Endodermal cell (in vitro differentiated cells): ENCODE data around the gene PYGB. TPM values are rescaled to one million over a fixed set of nuclear protein-coding genes. Genes with fewer than 3 reads are reported as not detected.
"Not testable (repeated sequence)": the region's sequence is repeated elsewhere in the genome, so short reads cannot be mapped to it uniquely, and the experiment has no call there.

ENCODE experiments used
- DNase-seq: peaks from one replicate; pipeline ENCODE4 v3.0.0-alpha.2; 2017
- H3K27ac ChIP-seq: 2 replicates; pipeline ENCODE4 v1.5.1; 2013; ENCODE audit warnings: mild to moderate bottlenecking, low read depth, low read length, moderate library complexity
- H3K27me3 ChIP-seq: 2 replicates; pipeline ENCODE4 v1.6.1; 2013; ENCODE audit warnings: mild to moderate bottlenecking, low read length, moderate library complexity; ENCODE audit not compliant: insufficient read depth, control insufficient read depth, poor library complexity, severe bottlenecking
- H3K36me3 ChIP-seq: 2 replicates; pipeline ENCODE4 v1.7.0; 2013; ENCODE audit warnings: mild to moderate bottlenecking, low read length, moderate library complexity; ENCODE audit not compliant: control insufficient read depth, insufficient read depth
- H3K4me1 ChIP-seq: one replicate; pipeline ENCODE4 v1.7.0; 2013; ENCODE audit warnings: low read length; ENCODE audit not compliant: control insufficient read depth, insufficient read depth
- H3K4me3 ChIP-seq: 2 replicates; pipeline ENCODE4 v1.5.1; 2013; ENCODE audit warnings: mild to moderate bottlenecking, low read length, moderate library complexity
- H3K9ac ChIP-seq: 2 replicates; pipeline ENCODE4 v1.6.1; 2013; ENCODE audit warnings: mild to moderate bottlenecking, low read length, moderate library complexity; ENCODE audit not compliant: poor library complexity, severe bottlenecking; ENCODE audit errors: extremely low read depth
- H3K9me3 ChIP-seq: 2 replicates; pipeline ENCODE4 v1.6.1; 2013; ENCODE audit warnings: mild to moderate bottlenecking, low read length, moderate library complexity; ENCODE audit not compliant: control insufficient read depth
- H3K27ac Mint-ChIP-seq: 2 replicates; pipeline ENCODE4 v1.8.0; 2020; ENCODE audit warnings: mixed read lengths
- H3K27me3 Mint-ChIP-seq: 2 replicates; pipeline ENCODE4 v1.8.0; 2021; ENCODE audit warnings: mild to moderate bottlenecking, mixed read lengths; ENCODE audit not compliant: insufficient read depth
- H3K36me3 Mint-ChIP-seq: 2 replicates; pipeline ENCODE4 v1.8.0; 2020; ENCODE audit warnings: low read depth, mixed read lengths
- H3K4me1 Mint-ChIP-seq: 2 replicates; pipeline ENCODE4 v1.8.0; 2020; ENCODE audit warnings: mixed read lengths
- H3K4me3 Mint-ChIP-seq: 2 replicates; pipeline ENCODE4 v1.8.0; 2020; ENCODE audit warnings: mild to moderate bottlenecking, moderate library complexity, mixed read lengths
- H3K9me3 Mint-ChIP-seq: 2 replicates; pipeline ENCODE4 v1.8.0; 2020; ENCODE audit warnings: mild to moderate bottlenecking, mixed read lengths
- CTCF ChIP-seq: fragments of 200-600 bp; sonication (generic); conservative IDR thresholded peaks from 2 replicates; pipeline ENCODE4 v1.5.0; 2021; ENCODE audit warnings: antibody characterized with exemption, mild to moderate bottlenecking
- WGBS, 2 experiments: methylation state at CpG; one replicate each; pipeline versions ENCODE4 v1.1.5 to v1.1.7; 2013; ENCODE audit warnings: missing lambda C conversion rate in 2 of 2, mixed read lengths in 1 of 2; ENCODE audit not compliant: insufficient coverage in 1 of 2, insufficient read length in 1 of 2; 5-methylcytosine and 5-hydroxymethylcytosine counted together
- total RNA-seq, 2 donors: library from RNA; stranded (reverse); fragmentation: NEBNext Ultra II Directional in 1 of 2; extraction: Animal tissue kit (Norgen Biotek cat#: 25700) in 1 of 2; gene quantifications; 2 replicates in 1 of 2; 3 replicates in 1 of 2; pipeline ENCODE4 v1.2.1, GENCODE V29; 2021

Gene PYGB
- total RNA-seq, 2 donors from 2014 or later, result 59.3 to 66.8 TPM

DNA sequence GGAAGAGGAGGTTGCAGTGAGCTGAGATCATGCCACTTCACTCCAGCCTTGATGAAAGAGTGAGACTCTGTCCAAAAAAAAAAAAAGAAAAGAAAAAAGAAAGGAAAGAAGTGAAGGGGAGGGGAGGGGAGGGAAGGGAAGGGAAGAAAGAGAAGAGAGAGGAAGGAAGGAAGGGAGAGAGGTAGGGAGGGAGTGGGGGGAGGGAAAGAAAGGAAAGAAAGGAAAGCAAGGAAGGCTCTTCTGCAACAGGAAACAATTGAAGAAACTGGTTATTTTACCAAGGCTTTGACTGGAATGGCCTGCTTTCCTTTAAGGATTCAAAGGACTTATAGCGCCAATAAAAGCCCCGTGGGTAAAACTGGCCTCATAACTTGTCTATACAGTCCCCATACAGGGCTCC is 78.1 kb downstream of the PYGB start:
- no peak overlapping the region for H3K4me3 Mint-ChIP-seq
- H3K27ac Mint-ChIP-seq, result no peak overlapping the region
- no peak overlapping the region for H3K4me3 ChIP-seq
- peaks cover 38% of the 10 kb centered on the region for H3K36me3 Mint-ChIP-seq
- TF ChIP-seq CTCF, result no peak
- no peak overlapping the region for H3K27ac ChIP-seq
- WGBS, 2 experiments, result 89 to 98% methylated on average over 2 of the region's 2 CpGs
- no peaks in the 10 kb centered on the region for H3K27me3 Mint-ChIP-seq
- peaks cover 9% of the 10 kb centered on the region for H3K4me1 Mint-ChIP-seq
- H3K36me3 ChIP-seq, result peaks cover 16% of the 10 kb centered on the region
- DNase-seq, result peak; percentile 12
- no peak overlapping the region for H3K9ac ChIP-seq
- no peaks in the 10 kb centered on the region for H3K27me3 ChIP-seq
- no peaks in the 10 kb centered on the region for H3K4me1 ChIP-seq
- no peaks in the 10 kb centered on the region for H3K9me3 ChIP-seq
- H3K9me3 Mint-ChIP-seq, result peaks cover 14% of the 10 kb centered on the region

DNA sequence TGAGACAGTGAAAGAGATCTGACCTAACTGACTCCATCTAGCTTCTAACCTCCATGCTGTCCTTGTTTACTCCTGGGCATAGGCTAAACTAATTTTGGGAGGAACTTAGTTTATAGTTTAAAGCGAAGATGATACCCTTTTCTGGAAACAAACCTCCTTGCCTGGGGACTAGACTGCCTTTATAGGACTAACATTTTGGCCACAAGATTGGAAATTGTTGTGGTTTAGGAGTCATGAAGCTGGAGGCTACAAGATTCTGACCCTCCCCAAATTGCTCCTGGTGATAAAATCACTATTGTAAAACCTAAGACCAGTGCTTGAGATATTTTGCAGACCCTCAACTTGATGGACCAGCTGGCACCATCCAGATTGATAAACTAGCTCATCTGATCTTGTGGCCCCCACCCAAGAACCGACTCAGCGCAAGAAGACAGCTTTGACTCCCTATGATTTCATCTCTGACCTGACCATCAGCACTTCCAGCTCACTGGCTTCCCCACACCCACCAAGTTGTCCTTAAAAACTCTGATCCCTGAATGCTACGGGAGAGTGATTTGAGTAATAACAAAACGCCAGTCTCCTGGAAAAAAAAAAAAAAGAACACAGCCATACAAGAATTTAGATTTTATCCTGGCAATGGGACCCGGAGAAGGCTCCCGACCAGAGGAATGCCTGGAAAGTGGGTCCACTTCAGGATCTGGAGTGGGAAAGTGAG is 79.8 kb downstream of the PYGB start:
- Histone ChIP-seq H3K9me3 (no peaks in the 10 kb centered on the region), H3K4me1 (no peaks in the 10 kb centered on the region), H3K9ac (no peak overlapping the region), H3K36me3 (peaks cover 8% of the 10 kb centered on the region), H3K27ac (no peak overlapping the region), H3K27me3 (no peaks in the 10 kb centered on the region), H3K4me3 (no peak overlapping the region)
- DNase-seq, result no peak
- Mint-ChIP-seq H3K27me3 (no peaks in the 10 kb centered on the region), H3K4me3 (no peak overlapping the region), H3K4me1 (peaks cover 9% of the 10 kb centered on the region), H3K27ac (no peak overlapping the region), H3K9me3 (peaks cover 16% of the 10 kb centered on the region), H3K36me3 (peaks cover 33% of the 10 kb centered on the region)
- 84 to 94% methylated on average over 4 to 7 of the region's 7 CpGs for WGBS, 2 experiments
- no peak for TF ChIP-seq CTCF

DNA sequence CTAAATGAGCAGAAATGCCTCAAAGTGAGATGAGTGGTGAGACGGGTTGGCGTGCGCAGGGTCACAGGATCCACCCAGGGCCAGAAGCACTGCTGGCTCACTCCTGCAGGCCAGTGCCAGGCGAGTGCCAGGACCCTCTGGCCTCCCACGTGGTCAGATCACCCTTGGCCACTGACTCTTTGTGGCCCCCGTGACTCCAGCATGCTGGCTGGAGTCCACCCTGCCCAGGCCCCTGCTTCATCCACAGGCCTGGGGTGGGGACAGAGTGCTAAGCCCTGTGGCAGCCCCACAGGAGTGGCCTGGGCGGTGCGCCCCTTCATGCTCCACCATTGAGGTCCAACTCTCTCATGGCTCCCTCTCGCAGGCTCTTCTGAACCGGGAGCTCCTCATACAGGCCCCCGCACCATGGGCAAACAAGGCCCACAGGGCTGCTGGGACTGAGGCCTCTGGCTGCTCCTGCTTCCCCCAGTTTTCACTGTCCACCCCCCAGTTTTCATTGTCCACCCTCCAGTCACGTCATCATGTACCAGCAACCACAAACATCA is 81.1 kb downstream of the PYGB start:
- no peaks in the 10 kb centered on the region for H3K36me3 ChIP-seq
- WGBS, 2 experiments, result 89 to 94% methylated on average over 8 to 12 of the region's 12 CpGs
- no peaks in the 10 kb centered on the region for H3K9me3 ChIP-seq
- Mint-ChIP-seq H3K4me3 (no peak overlapping the region), H3K9me3 (peaks cover 19% of the 10 kb centered on the region), H3K4me1 (peaks cover 2% of the 10 kb centered on the region), H3K36me3 (peaks cover 20% of the 10 kb centered on the region), H3K27me3 (no peaks in the 10 kb centered on the region), H3K27ac (peak overlapping the region; percentile 21)
- H3K27me3 ChIP-seq, result no peaks in the 10 kb centered on the region
- no peaks in the 10 kb centered on the region for H3K4me1 ChIP-seq
- no peak overlapping the region for H3K4me3 ChIP-seq
- H3K9ac ChIP-seq, result no peak overlapping the region
- TF ChIP-seq CTCF, result no peak
- DNase-seq, result no peak
- no peak overlapping the region for H3K27ac ChIP-seq

DNA sequence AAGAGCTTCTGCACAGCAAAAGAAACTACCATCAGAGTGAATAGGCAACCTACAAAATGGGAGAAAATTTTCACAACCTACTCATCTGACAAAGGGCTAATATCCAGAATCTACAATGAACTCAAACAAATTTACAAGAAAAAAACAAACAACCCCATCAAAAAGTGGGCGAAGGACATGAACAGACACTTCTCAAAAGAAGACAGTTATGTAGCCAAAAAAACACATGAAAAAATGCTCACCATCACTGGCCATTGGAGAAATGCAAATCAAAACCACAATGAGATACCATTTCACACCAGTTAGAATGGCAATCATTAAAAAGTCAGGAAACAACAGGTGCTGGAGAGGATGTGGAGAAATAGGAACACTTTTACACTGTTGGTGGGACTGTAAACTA is 87.1 kb downstream of the PYGB start:
- WGBS, 2 experiments, result 100% methylated on average over 1 of the region's 1 CpG; no CpG with 5 or more reads in 1 of the 2 experiments

More for the DNA sequence above, 87.1 kb downstream of the PYGB start:
- H3K27me3 ChIP-seq, H3K4me3 Mint-ChIP-seq, H3K9me3 ChIP-seq, H3K9ac ChIP-seq, H3K27ac Mint-ChIP-seq, H3K27ac ChIP-seq, H3K4me1 ChIP-seq, DNase-seq, H3K27me3 Mint-ChIP-seq, H3K4me3 ChIP-seq: not testable (repeated sequence)
- Mint-ChIP-seq H3K4me1 (peaks cover 16% of the 10 kb centered on the region), H3K36me3 (peaks cover 21% of the 10 kb centered on the region), H3K9me3 (peaks cover 17% of the 10 kb centered on the region)
- H3K36me3 ChIP-seq, result peaks cover 11% of the 10 kb centered on the region
